ENCODE results near the gene SLC6A1.

DNA sequence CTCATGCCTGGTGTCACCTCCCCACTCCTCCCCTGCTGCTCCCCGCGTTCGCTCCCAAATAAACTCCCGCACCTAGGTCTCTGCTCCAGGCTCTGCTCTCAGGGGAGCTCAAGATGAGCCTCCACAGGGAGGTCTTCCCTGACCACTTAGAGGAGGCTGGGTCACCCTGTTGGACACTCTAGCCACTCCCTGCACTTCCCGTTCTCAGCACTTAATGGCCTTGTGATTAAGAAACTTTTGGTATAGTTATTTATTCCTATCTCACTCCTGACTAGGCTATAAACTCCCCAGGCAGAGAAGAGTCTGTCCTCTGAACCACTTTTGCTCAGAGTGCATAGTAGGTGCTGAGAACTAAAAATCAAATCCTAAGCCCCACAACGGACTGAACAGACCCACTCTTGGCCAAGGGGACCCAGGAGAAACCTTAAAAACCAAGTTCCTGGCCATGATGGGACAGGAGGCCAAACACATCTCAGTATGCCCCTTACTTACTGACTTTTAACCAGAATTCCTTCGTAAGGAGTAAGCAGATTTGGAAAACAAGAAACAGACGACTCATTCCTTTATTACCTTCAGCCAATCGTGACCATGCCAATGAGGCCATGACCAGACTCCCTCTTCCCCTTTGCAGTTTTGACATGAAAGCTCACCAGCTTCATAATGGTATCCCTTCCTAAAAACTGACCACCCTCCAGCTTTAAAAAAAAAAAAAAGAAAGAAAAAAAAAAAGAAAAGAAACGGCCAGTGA lies 92.7 kb downstream of the SLC6A1 start:
- no peak for TF ChIP-seq SP1 (IDR thresholded peaks at IDR 0.05; ENCODE audit: low read depth)
- TF ChIP-seq ZNF274 (IDR thresholded peaks at IDR 0.05; ENCODE audit: low read depth, low read length): no peak
- TF ChIP-seq CBX3 (IDR thresholded peaks at IDR 0.05; ENCODE audit: low read depth): no peak

Measured in HCT116 (cell line).